Effector memory CD8-positive, alpha-beta T cell (primary cell): Measurements from ENCODE around the gene OXSR1.
"Not testable (repeated sequence)": the region's sequence is repeated elsewhere in the genome, so short reads cannot be mapped to it uniquely, and the experiment has no call there.

Source experiments
- ATAC-seq: fragments of 150-1000 bp; cut with Tn5 transposase; replicated peaks from 2 replicates; pipeline ENCODE4 v1.10.0; 2021; ENCODE audit warnings: mild to moderate bottlenecking, moderate library complexity
- DNase-seq, 3 experiments: peaks; one replicate each; pipeline ENCODE4 v3.0.0; 2021
- H3K27ac Mint-ChIP-seq, 2 donors: one replicate each; pipeline ENCODE4 v1.8.0; 2022; ENCODE audit warnings: mild to moderate bottlenecking in 2 of 2, mixed read lengths in 2 of 2, moderate library complexity in 2 of 2
- H3K27me3 Mint-ChIP-seq, 2 donors: one replicate each; pipeline ENCODE4 v1.8.0; 2022; ENCODE audit warnings: mixed read lengths in 2 of 2
- H3K36me3 Mint-ChIP-seq: one replicate; pipeline ENCODE4 v1.8.0; 2022; ENCODE audit warnings: mild to moderate bottlenecking, moderate library complexity, mixed read lengths; ENCODE audit not compliant: insufficient read depth
- H3K4me1 Mint-ChIP-seq, 2 donors: one replicate each; pipeline ENCODE4 v1.8.0; 2022; ENCODE audit warnings: low read depth in 2 of 2, mixed read lengths in 2 of 2
- H3K4me3 Mint-ChIP-seq, 2 donors: one replicate each; pipeline ENCODE4 v1.8.0; 2022; ENCODE audit warnings: mild to moderate bottlenecking in 2 of 2, mixed read lengths in 2 of 2, moderate library complexity in 2 of 2
- H3K9me3 Mint-ChIP-seq, 2 donors: one replicate each; pipeline ENCODE4 v1.8.0; 2022; ENCODE audit warnings: mixed read lengths in 2 of 2

The OXSR1 gene

DNA sequence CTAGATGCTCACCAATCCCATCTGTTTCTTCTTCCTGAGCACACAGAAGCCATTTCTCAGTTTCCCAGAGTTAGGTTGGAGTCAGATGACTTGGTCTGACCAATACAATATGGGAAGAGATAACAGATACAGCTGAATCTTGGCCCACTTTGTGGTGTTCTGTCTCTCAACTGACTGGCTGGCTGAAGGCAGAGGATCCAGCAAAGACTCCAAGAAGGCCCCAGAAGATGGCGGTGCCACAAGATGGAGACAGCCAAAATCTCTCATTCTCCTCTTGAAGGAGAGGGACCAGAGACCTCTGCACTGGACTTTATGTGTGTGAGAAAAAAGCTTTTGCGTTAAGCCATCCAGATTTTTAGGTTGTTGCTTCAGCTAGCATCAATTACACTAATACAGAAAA lies 8.2 kb upstream of the OXSR1 start:
- Mint-ChIP-seq H3K4me3 (no peak overlapping the region), H3K27me3 (no peaks in the 10 kb centered on the region), H3K27ac (peak overlapping the region in 1 of 2 donors; percentile 45), H3K9me3 (no peaks in the 10 kb centered on the region), H3K4me1 (peaks cover 2 to 3% of the 10 kb centered on the region in 2 donors), H3K36me3 (no peaks in the 10 kb centered on the region)
- no peak for DNase-seq
- no peak for ATAC-seq

DNA sequence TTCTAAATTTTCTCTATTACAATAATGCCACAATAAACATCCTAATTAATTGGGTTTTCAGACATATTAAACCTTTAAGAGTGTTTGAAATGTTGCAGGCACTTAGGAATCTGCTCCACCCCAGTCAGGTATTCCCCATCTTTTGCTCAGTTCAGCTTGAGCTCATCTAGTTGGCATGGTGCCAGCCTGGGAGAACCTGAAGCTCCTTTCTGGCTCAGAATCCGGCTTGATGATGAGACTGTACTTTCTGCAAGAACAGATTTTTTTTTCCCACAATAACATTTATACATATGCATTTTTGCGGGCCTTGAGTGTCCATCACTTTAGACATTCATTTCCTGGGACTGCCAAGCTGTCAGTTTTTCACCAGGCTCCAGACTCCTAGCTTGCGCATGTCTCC lies 7.7 kb upstream of the OXSR1 start:
- no peak overlapping the region for H3K4me3 Mint-ChIP-seq
- no peak for ATAC-seq
- DNase-seq, result no peak
- H3K27ac Mint-ChIP-seq, result no peak overlapping the region
- no peaks in the 10 kb centered on the region for H3K27me3 Mint-ChIP-seq
- no peaks in the 10 kb centered on the region for H3K36me3 Mint-ChIP-seq
- peaks cover 2 to 3% of the 10 kb centered on the region in 2 donors for H3K4me1 Mint-ChIP-seq
- H3K9me3 Mint-ChIP-seq, result no peaks in the 10 kb centered on the region

DNA sequence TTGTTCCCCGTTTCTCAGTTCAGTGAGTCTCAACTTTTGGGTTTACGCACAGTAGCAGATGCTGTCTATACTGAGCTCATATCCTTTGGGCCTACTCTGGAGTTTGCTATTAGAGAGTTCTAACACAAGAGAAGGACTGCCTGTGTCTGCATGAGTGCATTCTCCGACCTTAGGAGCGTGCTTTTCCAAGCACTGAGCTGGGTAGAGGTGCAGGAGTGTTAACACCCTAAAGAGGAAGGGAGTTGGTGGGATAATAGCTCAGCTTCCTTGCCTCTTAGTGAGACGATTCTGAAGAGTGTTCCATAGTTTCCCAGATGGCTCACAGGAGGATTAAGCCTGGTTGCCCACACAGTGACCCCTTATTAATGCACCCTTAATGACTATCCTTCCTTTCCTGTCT lies 6.9 kb upstream of the OXSR1 start:
- H3K4me3 Mint-ChIP-seq, result no peak overlapping the region
- DNase-seq, result no peak
- no peak for ATAC-seq

DNA sequence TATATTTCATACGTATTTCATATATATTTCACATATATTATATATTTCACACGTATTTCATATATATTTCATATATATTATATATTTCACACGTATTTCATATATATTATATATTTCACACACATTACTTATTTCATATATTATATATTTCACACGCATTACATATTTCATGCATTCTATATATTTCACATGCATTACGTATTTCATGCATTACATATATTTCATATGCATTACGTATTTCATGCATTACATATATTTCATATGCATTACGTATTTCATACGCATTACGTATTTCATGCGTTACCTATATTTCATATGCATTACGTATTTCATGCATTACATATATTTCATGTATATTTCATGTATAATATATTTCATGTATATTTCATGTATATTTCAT lies 4.6 kb upstream of the OXSR1 start:
- DNase-seq, ATAC-seq, H3K4me3 Mint-ChIP-seq, H3K27ac Mint-ChIP-seq, H3K9me3 Mint-ChIP-seq, H3K27me3 Mint-ChIP-seq, H3K4me1 Mint-ChIP-seq: not testable (repeated sequence)
- H3K36me3 Mint-ChIP-seq, result peaks cover 13% of the 10 kb centered on the region

More for the DNA sequence above, 6.9 kb upstream of the OXSR1 start:
- H3K4me1 Mint-ChIP-seq, result no peaks in the 10 kb centered on the region
- H3K27ac Mint-ChIP-seq, result no peak overlapping the region
- H3K36me3 Mint-ChIP-seq, result no peaks in the 10 kb centered on the region
- H3K27me3 Mint-ChIP-seq, result no peaks in the 10 kb centered on the region
- no peaks in the 10 kb centered on the region for H3K9me3 Mint-ChIP-seq

DNA sequence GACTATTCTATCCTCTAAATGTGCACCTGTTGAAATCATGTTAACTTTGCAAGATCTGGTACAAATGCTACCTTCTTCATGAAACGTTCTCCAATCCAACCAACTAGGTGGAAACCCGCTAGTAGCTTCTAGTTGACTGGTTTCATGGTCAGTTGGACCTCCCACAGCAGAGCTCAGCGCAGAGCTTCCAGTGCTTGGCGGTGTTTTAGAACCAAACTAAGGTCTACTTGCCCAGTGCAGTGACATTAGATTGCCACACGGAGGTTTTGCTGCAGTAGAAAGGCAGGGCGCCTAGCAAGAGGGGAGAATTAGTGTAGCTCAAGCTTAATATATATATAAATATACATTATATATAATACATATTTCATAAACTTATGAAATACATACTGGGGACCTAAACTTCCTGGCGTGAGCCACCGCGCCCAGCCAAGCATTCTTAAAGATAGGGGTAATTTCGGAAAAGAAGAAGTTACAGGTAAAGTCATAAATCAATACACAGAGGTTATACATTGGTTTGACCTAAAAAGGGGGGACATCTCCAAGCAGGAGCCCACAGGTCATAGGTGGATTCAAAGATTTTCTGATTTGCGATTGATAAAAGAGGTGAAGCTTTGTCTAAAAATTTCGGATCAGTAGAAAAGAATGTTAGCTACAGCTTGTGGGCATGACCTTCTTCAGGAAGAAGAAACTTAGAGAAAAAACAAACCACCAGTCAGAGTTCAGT lies 2.1 kb upstream of the OXSR1 start:
- peaks cover 23 to 31% of the 10 kb centered on the region in 2 donors for H3K4me1 Mint-ChIP-seq
- H3K27me3 Mint-ChIP-seq, result no peaks in the 10 kb centered on the region
- DNase-seq (peak in 1 of 3 experiments; percentile 16), ATAC-seq (no peak)
- peaks cover 23% of the 10 kb centered on the region for H3K36me3 Mint-ChIP-seq
- H3K27ac Mint-ChIP-seq, result no peak overlapping the region
- H3K9me3 Mint-ChIP-seq, result no peaks in the 10 kb centered on the region
- H3K4me3 Mint-ChIP-seq, result no peak overlapping the region

DNA sequence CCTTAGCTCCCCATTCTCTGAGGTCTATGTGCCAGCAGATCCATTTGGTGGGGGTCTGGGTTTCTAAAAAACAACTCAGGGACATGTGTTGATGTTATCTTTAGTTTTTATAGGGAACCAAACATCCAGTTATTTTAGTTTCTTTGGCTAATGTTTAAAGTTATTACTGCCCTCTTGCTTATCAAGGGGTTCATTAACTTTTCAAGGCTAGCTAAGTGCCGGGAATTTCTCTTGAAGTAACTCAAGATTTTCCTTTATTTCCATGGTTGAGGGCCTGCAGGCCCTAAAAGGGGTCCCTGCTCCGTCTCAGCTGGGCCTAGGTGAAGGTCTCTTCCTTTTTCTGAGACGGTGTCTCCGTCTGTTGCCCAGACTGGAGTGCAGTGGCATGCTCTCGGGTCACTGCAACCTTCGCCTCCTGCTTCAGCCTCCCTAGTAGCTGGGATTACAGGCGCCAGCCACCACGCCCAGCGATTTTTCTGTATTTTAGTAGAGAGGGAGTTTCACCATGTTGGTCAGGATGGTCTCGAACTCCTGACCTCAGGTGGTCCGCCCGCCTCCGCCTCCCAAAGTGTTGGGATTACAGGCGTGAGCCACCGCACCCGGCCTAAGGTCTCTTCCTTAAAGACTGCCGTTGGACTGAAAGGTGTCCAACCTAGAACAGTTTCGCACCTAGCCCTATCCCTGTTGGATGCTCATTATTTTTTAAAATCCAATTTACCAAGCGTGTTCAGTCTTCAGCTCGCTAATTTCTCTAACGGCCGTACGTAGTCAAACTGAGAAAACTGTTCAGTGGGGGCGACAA lies 1.3 kb upstream of the OXSR1 start:
- DNase-seq (no peak), ATAC-seq (no peak)
- H3K27ac Mint-ChIP-seq, result peak overlapping the region; percentile 99 to 100
- peaks cover 26 to 39% of the 10 kb centered on the region in 2 donors for H3K4me1 Mint-ChIP-seq
- peaks cover 23% of the 10 kb centered on the region for H3K36me3 Mint-ChIP-seq
- H3K4me3 Mint-ChIP-seq, result peak overlapping the region; percentile 87 to 96
- no peaks in the 10 kb centered on the region for H3K27me3 Mint-ChIP-seq
- no peaks in the 10 kb centered on the region for H3K9me3 Mint-ChIP-seq

DNA sequence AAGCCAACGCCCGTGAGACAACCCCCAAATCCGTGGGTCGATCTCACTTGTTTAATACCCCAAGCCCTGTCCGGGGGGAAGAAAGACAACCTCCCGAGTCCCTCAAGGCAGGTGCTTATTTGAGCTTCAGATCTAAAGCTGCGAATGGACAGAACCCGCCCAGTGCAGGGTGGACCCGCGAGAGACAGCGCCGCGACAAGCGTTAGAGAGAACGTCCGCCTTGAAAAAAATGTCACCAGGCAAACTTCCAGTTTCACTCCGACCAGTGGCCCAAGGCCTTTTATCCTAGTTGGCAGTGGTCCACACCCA lies 740 bp upstream of the OXSR1 start:
- Mint-ChIP-seq H3K27me3 (no peaks in the 10 kb centered on the region), H3K36me3 (peaks cover 23% of the 10 kb centered on the region)
- peak; percentile 14 for ATAC-seq

DNA sequence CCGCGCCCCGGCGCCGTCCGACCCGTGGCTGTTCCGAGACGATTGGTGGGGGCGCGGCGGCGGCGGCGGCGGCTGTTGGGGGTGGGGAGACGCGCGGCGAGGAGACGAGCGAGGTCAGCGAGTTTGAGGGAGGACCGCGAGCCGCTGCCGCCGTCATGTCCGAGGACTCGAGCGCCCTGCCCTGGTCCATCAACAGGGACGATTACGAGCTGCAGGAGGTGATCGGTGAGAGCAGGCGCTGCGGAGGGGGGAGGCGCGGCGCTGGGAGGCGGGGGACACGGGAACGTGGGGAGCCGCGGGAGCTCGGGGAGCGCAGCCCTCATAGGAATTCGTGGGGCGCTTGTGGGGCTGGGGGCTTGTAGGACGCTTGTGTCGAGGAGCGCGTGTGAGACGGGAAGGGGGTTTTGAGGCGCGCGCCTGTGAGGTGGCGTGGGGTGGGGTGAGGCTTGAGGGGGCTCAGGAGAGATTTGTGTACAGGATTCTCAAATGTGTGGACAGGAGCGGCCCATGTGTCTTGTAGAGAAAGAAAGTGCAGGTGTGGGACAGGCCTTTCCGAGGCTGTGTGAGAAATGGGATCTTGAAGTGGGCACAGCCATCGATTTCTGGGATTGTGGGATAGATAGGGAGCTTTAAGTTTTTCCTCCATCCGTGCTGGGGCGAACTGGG lies 518 bp downstream of the OXSR1 start:
- DNase-seq (no peak), ATAC-seq (peak; percentile 1)
- Mint-ChIP-seq H3K27me3 (no peaks in the 10 kb centered on the region), H3K36me3 (peaks cover 23% of the 10 kb centered on the region), H3K4me1 (peaks cover 38 to 46% of the 10 kb centered on the region in 2 donors), H3K27ac (peak overlapping the region; percentile 99 to 100), H3K9me3 (no peaks in the 10 kb centered on the region), H3K4me3 (peak overlapping the region; percentile 87 to 96)

More for the DNA sequence above, 740 bp upstream of the OXSR1 start:
- H3K9me3 Mint-ChIP-seq, result no peaks in the 10 kb centered on the region
- H3K4me1 Mint-ChIP-seq, result peaks cover 31 to 43% of the 10 kb centered on the region in 2 donors
- peak overlapping the region; percentile 99 to 100 for H3K27ac Mint-ChIP-seq
- peak overlapping the region; percentile 87 to 96 for H3K4me3 Mint-ChIP-seq
- no peak for DNase-seq

DNA sequence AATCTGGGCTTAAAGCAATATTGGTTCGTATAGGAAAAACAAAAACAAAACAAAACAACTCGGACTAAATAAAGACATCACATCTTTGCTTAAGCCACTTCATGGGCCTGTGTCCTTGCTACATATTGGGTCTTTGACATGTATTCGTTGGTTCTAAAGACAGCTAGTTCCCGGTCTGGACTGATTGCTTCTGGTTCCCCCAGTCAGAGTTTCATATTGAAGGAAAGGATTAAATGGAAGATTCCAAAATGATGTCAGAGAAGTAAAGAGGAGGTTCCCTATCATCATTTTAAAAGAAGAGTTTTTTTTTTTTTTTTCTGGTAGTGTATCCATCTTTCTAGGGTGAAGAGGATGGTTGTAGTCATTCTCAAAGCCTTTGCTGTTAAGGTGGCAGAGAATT lies 2.3 kb downstream of the OXSR1 start:
- H3K36me3 Mint-ChIP-seq, result peaks cover 23% of the 10 kb centered on the region
- H3K9me3 Mint-ChIP-seq, result no peaks in the 10 kb centered on the region
- no peaks in the 10 kb centered on the region for H3K27me3 Mint-ChIP-seq
- DNase-seq (no peak), ATAC-seq (no peak)
- H3K4me3 Mint-ChIP-seq, result peak overlapping the region in 1 of 2 donors; percentile 87
- H3K27ac Mint-ChIP-seq, result peak overlapping the region; percentile 45 to 57
- peaks cover 44 to 55% of the 10 kb centered on the region in 2 donors for H3K4me1 Mint-ChIP-seq

DNA sequence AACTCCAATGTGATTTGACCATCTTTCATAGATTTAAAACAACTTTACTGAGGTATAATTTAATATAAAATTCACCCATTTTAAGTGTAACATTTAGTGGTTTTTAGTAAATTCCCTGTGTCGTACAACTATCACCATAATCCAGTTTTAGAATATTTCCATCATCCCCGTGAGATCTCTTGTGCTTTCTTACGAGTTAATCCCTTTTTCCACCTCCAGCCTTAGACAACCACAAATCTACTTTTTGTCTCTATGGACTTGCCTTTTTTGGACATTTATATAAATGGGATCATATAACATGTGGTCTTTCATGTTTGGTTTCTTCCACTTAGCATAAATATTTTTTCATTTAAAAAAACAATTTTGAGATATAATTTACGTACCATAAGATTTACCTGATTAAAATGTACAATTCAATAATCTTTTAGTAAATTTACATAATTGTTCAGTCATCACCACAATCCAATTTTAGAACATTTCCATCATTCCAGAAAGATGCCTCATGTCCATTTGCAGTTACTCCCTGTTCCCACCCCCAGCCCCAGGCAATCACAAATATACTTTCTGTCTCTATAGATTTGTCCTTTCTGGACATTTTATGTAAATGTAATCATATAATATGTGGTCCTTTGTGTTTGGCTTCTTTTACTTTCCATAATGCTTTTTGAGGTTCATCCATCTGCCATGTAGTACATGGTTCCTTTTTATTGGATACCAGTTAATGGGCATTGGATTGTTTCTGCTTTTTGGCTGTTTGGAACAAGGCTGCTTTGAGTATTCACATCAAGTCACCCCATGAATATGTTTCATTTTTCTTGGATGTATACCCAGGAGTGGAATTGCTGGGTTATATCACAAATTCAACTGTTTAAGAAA lies 3.1 kb downstream of the OXSR1 start:
- ATAC-seq (no peak), DNase-seq (no peak)
- peak overlapping the region; percentile 45 to 57 for H3K27ac Mint-ChIP-seq
- no peaks in the 10 kb centered on the region for H3K9me3 Mint-ChIP-seq
- peaks cover 23% of the 10 kb centered on the region for H3K36me3 Mint-ChIP-seq
- H3K4me3 Mint-ChIP-seq, result peak overlapping the region in 1 of 2 donors; percentile 2
- H3K27me3 Mint-ChIP-seq, result no peaks in the 10 kb centered on the region
- peaks cover 49 to 57% of the 10 kb centered on the region in 2 donors for H3K4me1 Mint-ChIP-seq

DNA sequence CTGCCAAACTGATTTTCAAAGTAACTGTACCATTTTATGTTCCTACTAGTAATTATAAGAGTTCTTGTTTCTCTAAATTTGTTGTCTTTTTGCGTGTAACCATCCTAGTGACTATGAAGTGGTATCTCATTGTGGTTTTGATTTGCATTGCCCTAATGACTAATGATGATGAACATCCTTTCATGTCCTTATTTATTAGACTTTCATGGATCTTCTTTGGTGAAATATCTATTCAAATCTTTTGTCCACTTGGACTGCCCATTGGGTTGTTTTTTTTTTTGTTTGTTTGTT lies 3.6 kb downstream of the OXSR1 start:
- H3K27ac Mint-ChIP-seq, result peak overlapping the region; percentile 45 to 72
- H3K4me3 Mint-ChIP-seq, result no peak overlapping the region
- peaks cover 55 to 63% of the 10 kb centered on the region in 2 donors for H3K4me1 Mint-ChIP-seq
- ATAC-seq (no peak), DNase-seq (no peak)
- H3K36me3 Mint-ChIP-seq, result peaks cover 23% of the 10 kb centered on the region
- H3K9me3 Mint-ChIP-seq, result no peaks in the 10 kb centered on the region
- H3K27me3 Mint-ChIP-seq, result no peaks in the 10 kb centered on the region

DNA sequence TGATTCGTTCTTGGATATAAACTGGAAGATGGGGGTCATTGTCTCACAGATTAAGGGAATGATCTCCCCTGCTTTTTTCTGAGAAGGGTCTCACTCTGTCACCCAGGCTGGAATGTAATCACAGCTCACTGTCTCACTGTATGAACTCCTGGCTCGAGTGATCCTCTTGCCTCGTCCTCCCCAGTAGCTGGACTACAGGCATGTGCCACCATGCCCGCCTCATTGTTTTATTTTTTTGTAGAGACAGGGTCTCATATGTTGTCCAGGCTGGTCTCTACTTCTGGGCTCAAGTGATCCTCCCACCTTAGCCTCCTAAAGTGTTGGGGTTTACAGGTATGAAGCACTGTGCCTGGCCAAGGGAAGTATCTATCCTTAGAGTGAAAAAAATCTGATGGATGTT lies 5.4 kb downstream of the OXSR1 start:
- Mint-ChIP-seq H3K4me3 (no peak overlapping the region), H3K36me3 (peaks cover 9% of the 10 kb centered on the region)

DNA sequence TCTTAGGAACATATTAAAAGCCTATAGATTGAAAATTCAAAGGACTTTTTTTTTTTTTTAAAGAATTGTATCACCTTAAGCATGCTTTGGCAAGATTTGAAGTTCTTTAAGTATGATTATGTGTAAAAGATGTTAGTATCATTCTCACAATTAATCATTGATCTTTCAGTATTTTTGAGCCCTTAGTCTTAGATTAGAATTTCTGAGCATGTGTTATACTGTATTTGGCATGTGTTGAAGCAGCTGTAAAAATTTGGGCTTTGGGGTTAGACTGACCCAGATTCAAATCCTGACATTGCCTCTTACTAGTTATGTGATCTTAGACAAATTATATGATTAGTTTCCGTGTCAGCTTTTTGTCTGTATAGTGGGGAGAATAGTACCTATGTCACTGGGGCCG lies 6.3 kb downstream of the OXSR1 start:
- H3K36me3 Mint-ChIP-seq, result peaks cover 5% of the 10 kb centered on the region
- peaks cover 53 to 60% of the 10 kb centered on the region in 2 donors for H3K4me1 Mint-ChIP-seq
- DNase-seq (no peak), ATAC-seq (no peak)
- H3K27ac Mint-ChIP-seq, result peak overlapping the region; percentile 30 to 36
- no peak overlapping the region for H3K4me3 Mint-ChIP-seq
- H3K9me3 Mint-ChIP-seq, result no peaks in the 10 kb centered on the region
- no peaks in the 10 kb centered on the region for H3K27me3 Mint-ChIP-seq

More for the DNA sequence above, 5.4 kb downstream of the OXSR1 start:
- Mint-ChIP-seq H3K27ac (no peak overlapping the region), H3K4me1 (peaks cover 57 to 67% of the 10 kb centered on the region in 2 donors), H3K9me3 (no peaks in the 10 kb centered on the region), H3K27me3 (no peaks in the 10 kb centered on the region)
- ATAC-seq (no peak), DNase-seq (no peak)
